Kasumi-1 (cell line): Measurements from ENCODE around the gene C4orf50.

Experiments used
- DNase-seq, 2 experiments: peaks; one replicate each; lab custom pipeline; 2025; lab: John Stamatoyannopoulos, UW

C4orf50 gene

GRCh38 chr4:5921101-5921980 is 96.9 kb downstream of the C4orf50 start:
- no peak for DNase-seq

GRCh38 chr4:5919571-5919970 is 98.7 kb downstream of the C4orf50 start:
- DNase-seq = no peak

- DNase-seq = no peak
Observed at GRCh38 chr4:5919044-5919443, 99.2 kb downstream of the C4orf50 start.

GRCh38 chr4:5918331-5918985 is 99.8 kb downstream of the C4orf50 start:
- no peak for DNase-seq

- no peak for DNase-seq
Observed at GRCh38 chr4:5917672-5918071, 100.6 kb downstream of the C4orf50 start.

- no peak for DNase-seq
Observed at GRCh38 chr4:5916229-5916628, 102.0 kb downstream of the C4orf50 start.

GRCh38 chr4:5913454-5913853 is 104.8 kb downstream of the C4orf50 start:
- no peak for DNase-seq

- DNase-seq = no peak
Observed at GRCh38 chr4:5912614-5913019, 105.6 kb downstream of the C4orf50 start.

GRCh38 chr4:5908876-5909427 is 109.3 kb downstream of the C4orf50 start:
- no peak for DNase-seq

GRCh38 chr4:5906191-5906590 is 112.0 kb downstream of the C4orf50 start:
- DNase-seq = no peak

GRCh38 chr4:5905714-5906113 is 112.5 kb downstream of the C4orf50 start:
- DNase-seq = no peak

GRCh38 chr4:5900844-5901243 is 117.4 kb downstream of the C4orf50 start:
- no peak for DNase-seq

GRCh38 chr4:5899881-5900280 is 118.3 kb downstream of the C4orf50 start:
- DNase-seq = no peak

- no peak for DNase-seq
Observed at GRCh38 chr4:5899396-5899795, 118.8 kb downstream of the C4orf50 start.

- no peak for DNase-seq
Observed at GRCh38 chr4:5897674-5898073, 120.6 kb downstream of the C4orf50 start.

GRCh38 chr4:5895287-5895686 is 122.9 kb downstream of the C4orf50 start:
- no peak for DNase-seq

GRCh38 chr4:5894266-5894665 is 124.0 kb downstream of the C4orf50 start:
- DNase-seq = no peak

GRCh38 chr4:5893591-5893990 is 124.6 kb downstream of the C4orf50 start:
- DNase-seq = no peak

GRCh38 chr4:5893004-5893580 is 125.1 kb downstream of the C4orf50 start, which contains the start of gene CRMP1:
TSS of gene CRMP1 (minus strand) at chr4:5893086. CDS start at chr4:5892969, 117 bp downstream.
- no peak for DNase-seq

GRCh38 chr4:5892323-5893003 is 125.8 kb downstream of the C4orf50 start:
- DNase-seq = no peak

GRCh38 chr4:5891563-5892322 is 126.5 kb downstream of the C4orf50 start:
- no peak for DNase-seq
